HepG2 (cell line): Measurements from ENCODE around the gene PEMT. TPM values are rescaled to one million over a fixed set of nuclear protein-coding genes. Genes with fewer than 3 reads are reported as not detected.

Source experiments
- ATAC-seq: fragments of 200-7000 bp; cut with Tn5 transposase; 3 replicates; pipeline ENCODE4 v1.9.1; 2020; ENCODE audit warnings: mild to moderate bottlenecking, moderate library complexity
- BruUV-seq: library from RNA; stranded (reverse); fragments of 400-500 nt; replicated peaks from 2 replicates; lab custom pipeline; 2021; lab: Mats Ljungman, UMichigan
- CTCF ChIA-PET: fragments of 300-600 bp; formaldehyde crosslinking; extraction: SDS; loops from one replicate; lab custom pipeline; 2021; ENCODE audit warnings: low total read pairs, inconsistent platforms, low intra/inter-chr PET ratio; lab: Yijun Ruan, JAX
- POLR2A ChIA-PET: fragments of 350-600 bp; sonication (Branson Sonifier 250); formaldehyde crosslinking; loops from one replicate; lab custom pipeline; 2020; ENCODE audit warnings: antibody characterized with exemption, inconsistent platforms; lab: Yijun Ruan, JAX
- DNase-seq: peaks from one replicate; pipeline ENCODE4 v3.0.0-alpha.2; 2015; ENCODE audit warnings: low spot score
- FAIRE-seq: peaks from 3 replicates; lab custom pipeline; 2011; peaks lifted over from hg19 to GRCh38; lab: Jason Lieb, UNC
- H2AFZ ChIP-seq: one replicate; pipeline ENCODE4 v1.6.1; 2011; ENCODE audit warnings: low read length, inconsistent platforms
- H3K27ac ChIP-seq: fragments of 300-600 bp; 3 replicates; pipeline ENCODE4 v1.8.0; 2011; ENCODE audit warnings: mixed run types, mild to moderate bottlenecking, mixed read lengths, low read length, inconsistent platforms; ENCODE audit not compliant: insufficient read depth; ENCODE audit errors: extremely low read length
- H3K27me3 ChIP-seq, 2 experiments: fragments of 200-600 bp in 1 of 2; 2 replicates in 1 of 2; 3 replicates in 1 of 2; pipeline versions ENCODE4 v1.6.0 to v1.8.0; 2011; ENCODE audit warnings: low read length in 2 of 2, mild to moderate bottlenecking in 2 of 2, moderate library complexity in 2 of 2, inconsistent platforms in 1 of 2; ENCODE audit not compliant: insufficient read depth in 2 of 2, control insufficient read depth in 1 of 2
- H3K36me3 ChIP-seq, 2 experiments: fragments of 200-600 bp in 1 of 2; replicated peaks in 1 of 2; 2 replicates in 1 of 2; 3 replicates in 1 of 2; pipeline versions ENCODE4 v1.5.1 to v1.8.0; 2011; ENCODE audit warnings: low read length in 2 of 2, inconsistent platforms in 1 of 2; ENCODE audit not compliant: insufficient read depth in 2 of 2, control insufficient read depth in 1 of 2
- H3K4me1 ChIP-seq: 2 replicates; pipeline ENCODE4 v1.5.1; 2012; ENCODE audit warnings: low read length, inconsistent platforms; ENCODE audit not compliant: insufficient read depth
- H3K4me2 ChIP-seq: 2 replicates; pipeline ENCODE4 v1.6.0; 2011; ENCODE audit warnings: low read depth, low read length, inconsistent platforms
- H3K4me3 ChIP-seq, 3 experiments: fragments of 200-600 bp in 1 of 3; sonication (generic), shearing (Covaris generic) in 1 of 3; replicated peaks in 1 of 3; 2 replicates each; pipeline ENCODE4 v1.5.1; 2011 to 2016; ENCODE audit warnings: low read length in 3 of 3, inconsistent platforms in 2 of 3, low read depth in 2 of 3, mild to moderate bottlenecking in 2 of 3, control low read depth in 1 of 3, mixed read lengths in 1 of 3; ENCODE audit not compliant: insufficient read depth in 1 of 3
- H3K79me2 ChIP-seq: one replicate; pipeline ENCODE4 v1.6.1; 2011; ENCODE audit warnings: low read length, inconsistent platforms; ENCODE audit not compliant: insufficient read depth
- H3K9ac ChIP-seq: 2 replicates; pipeline ENCODE4 v1.6.0; 2011; ENCODE audit warnings: mild to moderate bottlenecking, low read depth, low read length, inconsistent platforms; ENCODE audit not compliant: insufficient read depth
- H3K9me3 ChIP-seq: 2 replicates; pipeline ENCODE4 v1.5.1; 2012; ENCODE audit warnings: mild to moderate bottlenecking, low read length
- H4K20me1 ChIP-seq: 2 replicates; pipeline ENCODE4 v1.6.0; 2011; ENCODE audit warnings: inconsistent platforms, mild to moderate bottlenecking, low read length, moderate library complexity; ENCODE audit not compliant: insufficient read depth
- FIP1L1 ChIP-seq: fragments of 200-400 bp; formaldehyde crosslinking; IDR thresholded peaks from 2 replicates; pipeline ENCODE4 v1.6.1; 2018; ENCODE audit warnings: low read depth, mild to moderate bottlenecking, low read length, moderate library complexity, borderline replicate concordance; ENCODE audit not compliant: insufficient read depth
- KDM5B ChIP-seq: sonication (generic); formaldehyde crosslinking; IDR thresholded peaks from 2 replicates; pipeline ENCODE4 v1.4.0; 2020; ENCODE audit warnings: missing genetic modification reagents, mild to moderate bottlenecking, borderline replicate concordance
- MAF1 ChIP-seq: sonication (generic); formaldehyde crosslinking; IDR thresholded peaks from 2 replicates; pipeline ENCODE4 v1.5.0; 2020; ENCODE audit warnings: missing genetic modification reagents, borderline replicate concordance
- ZBTB21 ChIP-seq: sonication (generic); formaldehyde crosslinking; IDR thresholded peaks from 2 replicates; pipeline ENCODE4 v1.4.0; 2020; ENCODE audit warnings: missing genetic modification reagents
- ZNF160 ChIP-seq: sonication (generic); formaldehyde crosslinking; IDR thresholded peaks from 2 replicates; pipeline ENCODE4 v1.8.0; 2022; ENCODE audit warnings: mild to moderate bottlenecking, inconsistent platforms, missing genetic modification reagents
- ZNF30 ChIP-seq: sonication (generic); formaldehyde crosslinking; IDR thresholded peaks from 2 replicates; pipeline ENCODE4 v1.5.0; 2020; ENCODE audit warnings: mild to moderate bottlenecking, missing genetic modification reagents
- ZNF430 ChIP-seq: sonication (generic); formaldehyde crosslinking; IDR thresholded peaks from 2 replicates; pipeline ENCODE4 v1.9.0; 2021; ENCODE audit warnings: mild to moderate bottlenecking, missing genetic modification reagents
- ZNF746 ChIP-seq: sonication (generic); formaldehyde crosslinking; IDR thresholded peaks from 2 replicates; pipeline ENCODE4 v1.8.0; 2022; ENCODE audit warnings: mild to moderate bottlenecking, missing genetic modification reagents
- WGBS: methylation state at CpG from one replicate; pipeline ENCODE4 v1.1.6; 2017; ENCODE audit warnings: low lambda C conversion rate; 5-methylcytosine and 5-hydroxymethylcytosine counted together
- in situ Hi-C: cut with HindIII; loops from 2 replicates; pipeline ENCODE4 v1.10.0; 2017; ENCODE audit warnings: low pct_unique_long_range_greater_than_20kb; ENCODE audit not compliant: extremely low pct_ligation_motif_present
- intact Hi-C: fragments of 100-400 bp; cut with micrococcal nuclease; formaldehyde crosslinking; loops from one replicate; pipeline ENCODE4 v1.10.0; 2022; ENCODE audit not compliant: unreplicated experiment
- polyA plus RNA-seq, 8 experiments: library from polyadenylated mRNA; depleted of rRNA in 3 of 8; stranded (reverse) in 7 of 8; unstranded in 1 of 8; fragments of >200 nt; fragmentation: Illumina TruSeq in 4 of 8; extraction: Trizol in 4 of 8; gene quantifications; 2 replicates each; pipeline versions ENCODE4 v1.2.1 to v1.2.3, GENCODE V29; 2011 to 2016; ENCODE audit warnings: low read depth in 4 of 8, missing spikeins in 1 of 8, mixed read lengths in 1 of 8; ENCODE audit not compliant: insufficient read depth in 1 of 8
- total RNA-seq, 5 experiments: library from RNA; depleted of rRNA; stranded (reverse); fragments of >200 nt; fragmentation: Illumina TruSeq; extraction: Trizol; gene quantifications; 2 replicates each; pipeline ENCODE4 v1.2.3, GENCODE V29; 2016; ENCODE audit warnings: low read depth in 1 of 5
- TF ChIP-seq, protein P1 (sequence below): sonication (generic); formaldehyde crosslinking; IDR thresholded peaks from 2 replicates; pipeline ENCODE4 v1.5.0; 2020; ENCODE audit warnings: mild to moderate bottlenecking, missing genetic modification reagents, moderate library complexity
- TF ChIP-seq, protein P2 (sequence below), 2 experiments: fragments of 450-650 bp in 1 of 2; sonication (generic) in 1 of 2; formaldehyde crosslinking; IDR thresholded peaks; 2 replicates each; pipeline versions ENCODE4 v1.5.0 to v1.8.0; 2020 to 2022; ENCODE audit warnings: mild to moderate bottlenecking in 1 of 2, missing genetic modification reagents in 1 of 2
- TF ChIP-seq, protein P3 (sequence below): sonication (generic); formaldehyde crosslinking; IDR thresholded peaks from 2 replicates; pipeline ENCODE4 v1.4.0; 2020; ENCODE audit warnings: missing genetic modification reagents

The PEMT gene
- total and polyA plus RNA-seq, 2 of the 13 experiments (the other 11 are each of a cell fraction or from before 2014, with no cell fraction given): 31.7 to 43.6 TPM

DNA sequence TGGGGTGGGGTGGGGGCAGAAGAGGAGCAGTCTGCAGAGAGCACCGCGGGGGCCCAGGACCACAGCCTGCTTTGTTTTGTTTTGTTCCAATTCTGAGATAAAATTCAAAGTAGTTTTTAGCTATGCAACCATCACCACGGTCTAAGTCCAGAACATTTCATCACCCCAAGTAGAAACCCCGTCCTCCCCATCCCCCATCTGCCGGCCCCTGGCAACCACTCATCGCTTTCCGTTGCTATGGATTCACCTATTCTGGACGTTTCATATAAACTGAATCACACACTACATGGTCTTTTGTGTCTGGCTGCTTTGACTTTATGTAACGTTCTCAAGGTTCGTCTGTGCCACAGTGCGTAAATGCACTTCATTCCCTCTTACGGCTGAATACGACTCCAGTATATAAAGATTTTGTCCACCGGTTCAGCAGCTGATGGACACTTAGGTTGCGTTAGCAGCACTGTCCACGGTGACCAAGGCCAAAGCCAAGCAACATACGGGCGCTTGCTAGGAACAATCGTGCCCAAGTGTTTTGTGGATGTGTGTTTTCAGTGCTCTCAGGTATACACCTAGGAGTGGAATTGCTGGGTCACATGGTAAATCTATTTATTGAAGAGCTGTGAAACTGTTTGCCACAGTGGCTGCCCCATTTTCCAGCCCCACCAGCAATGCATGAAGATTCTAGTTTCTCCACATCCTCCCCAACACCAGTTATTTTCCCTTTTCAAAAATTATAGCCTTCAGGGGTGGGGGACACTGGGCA lies 67.6 kb downstream of the PEMT start:
- Histone ChIP-seq H3K27me3 (no peaks in the 10 kb centered on the region), H3K4me2 (no peak overlapping the region), H3K9ac (no peak overlapping the region), H3K79me2 (no peaks in the 10 kb centered on the region), H3K36me3 (peaks cover 1 to 3% of the 10 kb centered on the region in 2 experiments; a peak in 2 of 5 replicates), H2AFZ (no peak overlapping the region), H4K20me1 (peaks cover 13% of the 10 kb centered on the region; the same call in 1 of the 2 replicates), H3K27ac (no peak overlapping the region), H3K4me3 (no peak overlapping the region), H3K9me3 (no peaks in the 10 kb centered on the region), H3K4me1 (peaks cover 4% of the 10 kb centered on the region)
- intact Hi-C loops (no loop called here), in situ Hi-C loops (no loop called here)
- POLR2A ChIA-PET: interaction anchor here (0.7 to 1.1 kb wide), 2 partner anchors 28 to 48 kb away, joined by 3 read pairs; partner anchors contain the start of gene RASD1
- no peak for DNase-seq
- no peak for TF ChIP-seq ZNF30 (CRISPR knock-in tag)
- FAIRE-seq: no peak
- no TSS peak for BruUV-seq
- no peak for ATAC-seq
- CTCF ChIA-PET: no interaction called here
- 88% methylated on average over 19 of the region's 19 CpGs for WGBS

DNA sequence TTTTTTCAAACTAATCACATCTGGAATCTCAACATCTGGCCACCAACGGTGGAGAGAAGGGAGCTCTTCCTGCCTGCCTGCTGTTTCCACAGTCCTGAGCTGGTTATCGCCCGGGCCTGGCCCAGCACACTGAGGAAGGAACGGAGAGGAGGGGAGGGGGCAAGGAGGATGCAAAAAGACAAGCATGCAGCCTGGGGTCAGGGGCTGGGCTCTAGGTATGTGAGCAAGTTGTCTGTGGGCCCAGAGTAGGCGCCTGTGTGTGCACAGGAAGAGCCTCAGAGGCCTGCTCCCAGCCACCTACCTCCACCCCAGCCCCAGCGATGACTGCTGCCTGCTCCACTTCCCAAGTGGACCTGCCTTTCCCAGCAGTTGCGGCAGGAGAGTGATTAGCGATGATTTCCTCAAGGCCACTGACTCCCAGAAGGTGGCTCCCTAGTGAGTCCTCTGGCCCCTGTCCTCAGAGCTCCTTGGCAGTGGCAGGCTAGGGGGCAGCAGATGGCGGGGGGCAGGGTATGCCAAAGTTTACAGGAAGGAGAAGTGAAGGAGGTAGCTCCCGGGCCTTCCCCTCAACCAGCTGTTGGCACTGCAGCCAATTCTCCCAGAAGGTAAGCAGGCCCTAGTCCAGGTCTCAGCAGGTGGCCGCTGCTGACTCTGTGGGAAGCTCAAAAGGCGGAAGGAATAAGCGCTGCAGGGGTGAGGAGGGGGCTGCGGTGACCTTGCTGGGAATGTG lies 68.3 kb downstream of the PEMT start:
- CTCF ChIA-PET: no interaction called here
- DNase-seq (no peak), FAIRE-seq (no peak), ATAC-seq (no peak)
- WGBS: 88% methylated on average over 12 of the region's 14 CpGs
- Histone ChIP-seq H3K27ac (no peak overlapping the region), H3K9ac (no peak overlapping the region), H3K4me1 (no peaks in the 10 kb centered on the region), H3K27me3 (no peaks in the 10 kb centered on the region), H3K4me3 (no peak overlapping the region), H3K4me2 (no peak overlapping the region), H2AFZ (no peak overlapping the region), H4K20me1 (peaks cover 11% of the 10 kb centered on the region; the same call in 1 of the 2 replicates), H3K79me2 (no peaks in the 10 kb centered on the region), H3K36me3 (peaks cover 3 to 4% of the 10 kb centered on the region in 2 experiments; a peak in 2 of 5 replicates), H3K9me3 (no peaks in the 10 kb centered on the region)
- no TSS peak for BruUV-seq
- in situ Hi-C loops (no loop called here), intact Hi-C loops (no loop called here)
- POLR2A ChIA-PET: interaction anchor here (0.7 to 1.1 kb wide), 2 partner anchors 27 to 49 kb away, joined by 3 read pairs; partner anchors contain the start of gene RASD1
- TF ChIP-seq ZNF160 (CRISPR knock-in tag): no peak
- no peak for TF ChIP-seq KDM5B (CRISPR knock-in tag)
- no peak for TF ChIP-seq FIP1L1
- TF ChIP-seq ZNF430 (CRISPR knock-in tag): no peak
- TF ChIP-seq, protein P1, sequence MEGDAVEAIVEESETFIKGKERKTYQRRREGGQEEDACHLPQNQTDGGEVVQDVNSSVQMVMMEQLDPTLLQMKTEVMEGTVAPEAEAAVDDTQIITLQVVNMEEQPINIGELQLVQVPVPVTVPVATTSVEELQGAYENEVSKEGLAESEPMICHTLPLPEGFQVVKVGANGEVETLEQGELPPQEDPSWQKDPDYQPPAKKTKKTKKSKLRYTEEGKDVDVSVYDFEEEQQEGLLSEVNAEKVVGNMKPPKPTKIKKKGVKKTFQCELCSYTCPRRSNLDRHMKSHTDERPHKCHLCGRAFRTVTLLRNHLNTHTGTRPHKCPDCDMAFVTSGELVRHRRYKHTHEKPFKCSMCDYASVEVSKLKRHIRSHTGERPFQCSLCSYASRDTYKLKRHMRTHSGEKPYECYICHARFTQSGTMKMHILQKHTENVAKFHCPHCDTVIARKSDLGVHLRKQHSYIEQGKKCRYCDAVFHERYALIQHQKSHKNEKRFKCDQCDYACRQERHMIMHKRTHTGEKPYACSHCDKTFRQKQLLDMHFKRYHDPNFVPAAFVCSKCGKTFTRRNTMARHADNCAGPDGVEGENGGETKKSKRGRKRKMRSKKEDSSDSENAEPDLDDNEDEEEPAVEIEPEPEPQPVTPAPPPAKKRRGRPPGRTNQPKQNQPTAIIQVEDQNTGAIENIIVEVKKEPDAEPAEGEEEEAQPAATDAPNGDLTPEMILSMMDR (CRISPR knock-in tag): 0 out of 2 replicates have a peak, but pooled peaks have one; percentile 15
- TF ChIP-seq MAF1 (CRISPR knock-in tag): no peak
- TF ChIP-seq ZBTB21 (CRISPR knock-in tag): no peak
- TF ChIP-seq, protein P2, sequence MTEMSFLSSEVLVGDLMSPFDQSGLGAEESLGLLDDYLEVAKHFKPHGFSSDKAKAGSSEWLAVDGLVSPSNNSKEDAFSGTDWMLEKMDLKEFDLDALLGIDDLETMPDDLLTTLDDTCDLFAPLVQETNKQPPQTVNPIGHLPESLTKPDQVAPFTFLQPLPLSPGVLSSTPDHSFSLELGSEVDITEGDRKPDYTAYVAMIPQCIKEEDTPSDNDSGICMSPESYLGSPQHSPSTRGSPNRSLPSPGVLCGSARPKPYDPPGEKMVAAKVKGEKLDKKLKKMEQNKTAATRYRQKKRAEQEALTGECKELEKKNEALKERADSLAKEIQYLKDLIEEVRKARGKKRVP (CRISPR knock-in tag; IDR thresholded peaks at IDR 0.05): no peak
- TF ChIP-seq, protein P3, sequence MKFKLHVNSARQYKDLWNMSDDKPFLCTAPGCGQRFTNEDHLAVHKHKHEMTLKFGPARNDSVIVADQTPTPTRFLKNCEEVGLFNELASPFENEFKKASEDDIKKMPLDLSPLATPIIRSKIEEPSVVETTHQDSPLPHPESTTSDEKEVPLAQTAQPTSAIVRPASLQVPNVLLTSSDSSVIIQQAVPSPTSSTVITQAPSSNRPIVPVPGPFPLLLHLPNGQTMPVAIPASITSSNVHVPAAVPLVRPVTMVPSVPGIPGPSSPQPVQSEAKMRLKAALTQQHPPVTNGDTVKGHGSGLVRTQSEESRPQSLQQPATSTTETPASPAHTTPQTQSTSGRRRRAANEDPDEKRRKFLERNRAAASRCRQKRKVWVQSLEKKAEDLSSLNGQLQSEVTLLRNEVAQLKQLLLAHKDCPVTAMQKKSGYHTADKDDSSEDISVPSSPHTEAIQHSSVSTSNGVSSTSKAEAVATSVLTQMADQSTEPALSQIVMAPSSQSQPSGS (CRISPR knock-in tag): no peak
- TF ChIP-seq ZNF746 (CRISPR knock-in tag): no peak
